ENCODE results near the gene PRRC2A. TPM values are rescaled to one million over a fixed set of nuclear protein-coding genes. Genes with fewer than 3 reads are reported as not detected.

PRRC2A gene
- total RNA-seq, 1 donor = 68.0 TPM

DNA sequence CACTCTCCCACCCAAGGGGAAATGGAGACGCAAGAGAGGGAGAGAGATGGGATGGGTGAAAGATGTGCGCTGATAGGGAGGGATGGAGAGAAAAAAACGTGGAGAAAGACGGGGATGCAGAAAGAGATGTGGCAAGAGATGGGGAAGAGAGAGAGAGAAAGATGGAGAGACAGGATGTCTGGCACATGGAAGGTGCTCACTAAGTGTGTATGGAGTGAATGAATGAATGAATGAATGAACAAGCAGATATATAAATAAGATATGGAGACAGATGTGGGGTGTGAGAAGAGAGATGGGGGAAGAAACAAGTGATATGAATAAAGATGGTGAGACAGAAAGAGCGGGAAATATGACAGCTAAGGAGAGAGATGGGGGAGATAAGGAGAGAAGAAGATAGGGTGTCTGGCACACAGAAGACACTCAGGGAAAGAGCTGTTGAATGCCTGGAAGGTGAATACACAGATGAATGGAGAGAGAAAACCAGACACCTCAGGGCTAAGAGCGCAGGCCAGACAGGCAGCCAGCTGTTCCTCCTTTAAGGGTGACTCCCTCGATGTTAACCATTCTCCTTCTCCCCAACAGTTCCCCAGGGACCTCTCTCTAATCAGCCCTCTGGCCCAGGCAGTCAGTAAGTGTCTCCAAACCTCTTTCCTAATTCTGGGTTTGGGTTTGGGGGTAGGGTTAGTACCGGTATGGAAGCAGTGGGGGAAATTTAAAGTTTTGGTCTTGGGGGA, 44.4 kb upstream of the PRRC2A start:
- DNase-seq (ENCODE audit: low read depth) = no peak
- TF ChIP-seq, protein P1, sequence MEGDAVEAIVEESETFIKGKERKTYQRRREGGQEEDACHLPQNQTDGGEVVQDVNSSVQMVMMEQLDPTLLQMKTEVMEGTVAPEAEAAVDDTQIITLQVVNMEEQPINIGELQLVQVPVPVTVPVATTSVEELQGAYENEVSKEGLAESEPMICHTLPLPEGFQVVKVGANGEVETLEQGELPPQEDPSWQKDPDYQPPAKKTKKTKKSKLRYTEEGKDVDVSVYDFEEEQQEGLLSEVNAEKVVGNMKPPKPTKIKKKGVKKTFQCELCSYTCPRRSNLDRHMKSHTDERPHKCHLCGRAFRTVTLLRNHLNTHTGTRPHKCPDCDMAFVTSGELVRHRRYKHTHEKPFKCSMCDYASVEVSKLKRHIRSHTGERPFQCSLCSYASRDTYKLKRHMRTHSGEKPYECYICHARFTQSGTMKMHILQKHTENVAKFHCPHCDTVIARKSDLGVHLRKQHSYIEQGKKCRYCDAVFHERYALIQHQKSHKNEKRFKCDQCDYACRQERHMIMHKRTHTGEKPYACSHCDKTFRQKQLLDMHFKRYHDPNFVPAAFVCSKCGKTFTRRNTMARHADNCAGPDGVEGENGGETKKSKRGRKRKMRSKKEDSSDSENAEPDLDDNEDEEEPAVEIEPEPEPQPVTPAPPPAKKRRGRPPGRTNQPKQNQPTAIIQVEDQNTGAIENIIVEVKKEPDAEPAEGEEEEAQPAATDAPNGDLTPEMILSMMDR (IDR thresholded peaks at IDR 0.05; ENCODE audit: insufficient read depth, low read length) = no peak
- H3K4me3 ChIP-seq (ENCODE audit: low read depth, low read length) = no peak overlapping the region

DNA sequence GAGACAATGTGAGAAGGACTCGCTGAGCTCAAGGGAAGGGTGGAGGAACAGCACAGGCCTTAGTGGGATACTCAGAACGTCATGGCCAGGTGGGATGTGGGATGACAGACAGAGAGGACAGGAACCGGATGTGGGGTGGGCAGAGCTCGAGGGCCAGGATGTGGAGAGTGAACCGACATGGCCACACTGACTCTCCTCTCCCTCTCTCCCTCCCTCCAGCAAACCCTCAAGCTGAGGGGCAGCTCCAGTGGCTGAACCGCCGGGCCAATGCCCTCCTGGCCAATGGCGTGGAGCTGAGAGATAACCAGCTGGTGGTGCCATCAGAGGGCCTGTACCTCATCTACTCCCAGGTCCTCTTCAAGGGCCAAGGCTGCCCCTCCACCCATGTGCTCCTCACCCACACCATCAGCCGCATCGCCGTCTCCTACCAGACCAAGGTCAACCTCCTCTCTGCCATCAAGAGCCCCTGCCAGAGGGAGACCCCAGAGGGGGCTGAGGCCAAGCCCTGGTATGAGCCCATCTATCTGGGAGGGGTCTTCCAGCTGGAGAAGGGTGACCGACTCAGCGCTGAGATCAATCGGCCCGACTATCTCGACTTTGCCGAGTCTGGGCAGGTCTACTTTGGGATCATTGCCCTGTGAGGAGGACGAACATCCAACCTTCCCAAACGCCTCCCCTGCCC, 43.5 kb upstream of the PRRC2A start:
- TF ChIP-seq, protein P1 (IDR thresholded peaks at IDR 0.05; ENCODE audit: insufficient read depth, low read length) = no peak
- DNase-seq (ENCODE audit: low read depth) = no peak
- no peak overlapping the region for H3K4me3 ChIP-seq (ENCODE audit: low read depth, low read length)

DNA sequence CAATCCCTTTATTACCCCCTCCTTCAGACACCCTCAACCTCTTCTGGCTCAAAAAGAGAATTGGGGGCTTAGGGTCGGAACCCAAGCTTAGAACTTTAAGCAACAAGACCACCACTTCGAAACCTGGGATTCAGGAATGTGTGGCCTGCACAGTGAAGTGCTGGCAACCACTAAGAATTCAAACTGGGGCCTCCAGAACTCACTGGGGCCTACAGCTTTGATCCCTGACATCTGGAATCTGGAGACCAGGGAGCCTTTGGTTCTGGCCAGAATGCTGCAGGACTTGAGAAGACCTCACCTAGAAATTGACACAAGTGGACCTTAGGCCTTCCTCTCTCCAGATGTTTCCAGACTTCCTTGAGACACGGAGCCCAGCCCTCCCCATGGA, 42.9 kb upstream of the PRRC2A start:
- DNase-seq (ENCODE audit: low read depth) = no peak
- no peak overlapping the region for H3K4me3 ChIP-seq (ENCODE audit: low read depth, low read length)
- TF ChIP-seq, protein P1 (IDR thresholded peaks at IDR 0.05; ENCODE audit: insufficient read depth, low read length) = no peak

DNA sequence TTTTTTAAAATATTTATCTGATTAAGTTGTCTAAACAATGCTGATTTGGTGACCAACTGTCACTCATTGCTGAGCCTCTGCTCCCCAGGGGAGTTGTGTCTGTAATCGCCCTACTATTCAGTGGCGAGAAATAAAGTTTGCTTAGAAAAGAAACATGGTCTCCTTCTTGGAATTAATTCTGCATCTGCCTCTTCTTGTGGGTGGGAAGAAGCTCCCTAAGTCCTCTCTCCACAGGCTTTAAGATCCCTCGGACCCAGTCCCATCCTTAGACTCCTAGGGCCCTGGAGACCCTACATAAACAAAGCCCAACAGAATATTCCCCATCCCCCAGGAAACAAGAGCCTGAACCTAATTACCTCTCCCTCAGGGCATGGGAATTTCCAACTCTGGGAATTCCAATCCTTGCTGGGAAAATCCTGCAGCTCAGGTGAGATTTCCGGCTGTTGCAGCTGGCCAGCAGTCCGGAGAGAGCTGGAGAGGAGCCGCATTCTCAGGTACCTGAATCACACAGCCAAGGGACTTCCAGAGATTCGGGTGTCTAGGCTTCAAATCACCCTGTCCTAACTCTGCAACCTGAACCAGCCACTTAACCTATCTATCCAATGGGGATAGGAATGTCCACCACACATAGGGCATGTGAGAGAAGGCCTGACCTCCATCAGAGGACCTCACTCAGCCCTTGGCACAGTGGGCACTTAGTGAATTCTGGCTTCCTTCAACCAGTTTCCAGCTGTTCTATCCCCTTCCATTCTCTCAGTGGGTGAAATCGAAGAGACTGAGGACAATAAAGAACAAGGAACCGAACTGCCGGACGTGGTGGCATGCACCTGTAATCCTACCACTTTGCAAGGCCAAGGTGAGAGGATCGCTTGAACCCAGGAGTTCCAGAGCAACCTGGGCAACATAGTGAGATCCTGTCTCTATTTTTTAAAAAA, 42.1 kb upstream of the PRRC2A start:
- H3K4me3 ChIP-seq (ENCODE audit: low read depth, low read length) = no peak overlapping the region
- no peak for DNase-seq (ENCODE audit: low read depth)
- TF ChIP-seq, protein P1 (IDR thresholded peaks at IDR 0.05; ENCODE audit: insufficient read depth, low read length) = no peak

DNA sequence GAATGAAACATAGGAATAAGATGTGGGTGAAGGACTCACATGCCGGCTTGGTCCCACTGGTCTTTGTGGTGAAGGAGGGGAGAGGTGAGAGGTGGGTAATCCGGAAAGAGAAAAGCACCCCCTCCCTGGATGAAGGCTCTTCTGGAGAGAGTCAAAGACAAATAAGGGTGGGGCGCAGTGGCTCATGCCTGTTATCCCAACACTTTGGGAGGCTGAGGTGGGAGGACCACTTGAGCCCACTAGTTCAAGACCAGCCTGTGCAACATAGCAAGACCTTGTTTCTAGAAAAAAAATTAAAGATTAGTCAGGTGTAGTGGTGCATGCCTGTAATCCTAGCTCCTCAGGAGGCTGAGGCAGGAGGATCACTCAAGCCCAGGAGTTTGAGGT, 41.4 kb upstream of the PRRC2A start:
- TF ChIP-seq, protein P1 (IDR thresholded peaks at IDR 0.05; ENCODE audit: insufficient read depth, low read length) = no peak
- no peak for DNase-seq (ENCODE audit: low read depth)
- no peak overlapping the region for H3K4me3 ChIP-seq (ENCODE audit: low read depth, low read length)

DNA sequence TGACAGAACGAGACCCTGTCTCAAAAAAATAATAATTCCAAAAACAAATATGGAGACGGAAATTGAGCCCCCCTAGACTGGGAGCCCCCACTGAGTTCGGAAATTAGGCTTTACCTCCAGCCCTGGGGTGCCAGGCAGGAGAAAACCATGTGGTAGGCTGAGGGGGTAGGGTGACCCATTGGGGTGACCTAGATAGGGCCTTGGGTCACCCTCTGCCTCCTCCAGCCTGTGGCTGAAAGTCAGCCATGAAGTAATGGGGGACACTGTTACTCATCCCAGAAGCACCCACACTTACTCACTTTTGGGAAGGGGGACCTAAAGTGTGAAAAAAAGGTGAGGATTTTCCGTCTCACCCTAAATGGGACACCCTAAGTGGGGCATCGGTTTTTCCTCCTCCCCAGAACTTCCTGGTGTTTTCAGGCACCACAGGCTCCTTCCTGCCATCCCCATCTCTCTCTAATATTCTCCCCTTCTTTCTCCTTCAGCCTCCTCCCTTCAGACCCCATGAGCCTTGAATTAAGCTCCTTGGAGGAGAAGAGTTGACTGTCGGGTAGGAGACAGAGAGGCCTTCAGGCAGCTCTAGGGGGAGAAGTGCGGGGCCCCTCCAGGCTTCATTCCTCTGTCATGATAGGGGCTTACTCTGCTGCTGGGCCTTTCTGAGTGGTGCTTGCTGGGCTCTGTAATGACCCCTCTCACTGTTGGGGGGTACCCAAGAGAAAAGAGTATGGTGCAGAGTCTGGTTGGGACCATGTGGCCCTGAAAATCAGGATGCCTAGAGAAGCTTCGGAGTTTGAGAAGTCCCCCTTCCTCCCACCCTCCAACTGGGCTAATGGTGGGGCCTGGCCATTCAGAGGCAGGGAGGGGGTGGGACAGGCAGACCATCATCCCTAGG, 40.7 kb upstream of the PRRC2A start:
- DNase-seq (ENCODE audit: low read depth) = no peak
- TF ChIP-seq, protein P1 (IDR thresholded peaks at IDR 0.05; ENCODE audit: insufficient read depth, low read length) = no peak
- no peak overlapping the region for H3K4me3 ChIP-seq (ENCODE audit: low read depth, low read length)
